ENCODE data around the gene TRIM62.

TRIM62 gene

DNA sequence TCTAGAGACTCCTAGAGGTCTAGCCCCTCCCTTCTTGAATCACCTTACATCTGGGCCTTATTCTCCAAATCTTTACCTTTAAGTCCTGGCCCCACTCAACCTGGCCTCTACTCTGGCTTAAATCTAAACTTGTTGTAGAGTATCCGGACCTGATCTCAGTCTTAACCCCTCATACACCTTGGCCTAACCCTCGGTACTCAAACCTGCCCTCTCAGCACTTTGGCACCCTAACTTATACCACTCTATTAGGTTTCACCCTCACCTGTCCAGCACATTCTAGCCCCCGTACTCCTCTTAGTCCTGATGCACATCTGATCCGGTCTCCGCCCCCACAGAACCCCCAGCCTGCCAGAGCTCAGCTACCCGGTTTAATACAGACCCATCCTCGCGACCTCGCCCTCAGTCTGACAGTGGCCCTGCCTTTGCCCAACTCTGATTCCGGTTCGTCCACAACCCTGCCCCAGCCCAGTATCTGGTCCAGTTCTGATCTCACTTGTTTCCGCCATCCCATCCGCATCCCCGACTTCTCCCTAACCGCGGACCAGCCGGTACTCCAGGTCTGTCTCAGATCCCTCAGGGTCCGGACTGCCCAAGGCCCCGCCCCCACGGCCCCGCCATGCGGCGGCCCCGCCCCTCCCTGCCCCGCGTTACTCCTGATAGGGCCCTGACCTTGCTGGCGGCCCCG lies 1.5 kb downstream of the TRIM62 start:
- no peak for DNase-seq (ENCODE audit: low spot score)

DNA sequence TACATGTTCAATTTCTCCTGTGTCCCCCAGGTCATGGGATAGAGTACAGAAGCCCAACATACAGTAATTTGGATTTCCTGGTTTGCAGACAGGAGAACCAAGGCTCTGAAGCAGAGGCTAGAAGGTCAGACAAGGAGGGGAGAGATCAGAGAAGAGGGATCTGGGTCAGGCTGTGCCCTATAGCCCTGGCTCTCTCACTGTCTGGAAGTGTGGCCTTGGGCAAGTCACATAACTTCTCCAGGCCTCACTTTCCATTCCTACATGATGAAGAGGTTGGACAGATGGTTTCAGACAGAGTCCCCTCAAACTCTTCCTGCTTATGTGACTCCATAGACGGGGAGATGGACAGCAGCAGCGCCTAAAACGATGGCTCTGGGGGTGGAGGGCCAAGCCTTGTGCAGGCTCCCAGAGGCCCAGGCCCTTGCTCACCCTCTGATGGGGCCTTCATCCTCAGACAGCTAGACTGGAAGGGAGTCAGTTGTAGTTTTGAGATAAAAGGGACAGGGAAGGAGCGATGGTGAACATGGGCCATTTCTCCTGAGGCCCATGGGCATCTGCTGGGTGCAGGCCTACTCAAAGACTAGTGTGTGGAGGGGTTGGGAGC lies 2.9 kb downstream of the TRIM62 start:
- DNase-seq (ENCODE audit: low spot score): no peak

DNA sequence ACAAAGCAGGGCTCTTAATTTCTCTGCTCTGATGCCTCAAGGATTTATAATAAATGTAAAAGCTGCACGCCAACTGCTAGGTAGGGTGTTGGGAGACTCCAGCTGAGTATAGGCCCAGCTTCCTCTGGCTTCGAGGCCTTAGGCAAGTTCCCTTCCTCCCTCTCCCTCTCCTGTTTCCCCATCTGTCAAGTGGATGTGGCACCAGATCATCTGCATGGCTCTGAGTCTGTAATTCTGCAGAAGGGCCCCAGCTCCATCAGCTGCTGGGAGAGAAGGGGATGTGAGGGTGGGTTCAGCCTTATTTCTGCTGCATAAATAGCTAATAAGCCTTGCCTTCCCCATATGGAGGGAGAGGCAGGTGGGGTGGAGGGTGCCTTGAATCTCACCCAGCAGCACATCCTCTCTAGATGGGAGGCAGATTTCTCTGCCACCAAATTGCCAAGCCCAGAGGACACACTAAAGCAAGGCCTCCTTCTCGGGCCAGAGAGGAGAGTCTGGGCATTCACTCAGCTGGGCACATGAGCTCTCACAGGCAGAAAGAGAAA lies 3.8 kb downstream of the TRIM62 start:
- DNase-seq (ENCODE audit: low spot score): no peak

DNA sequence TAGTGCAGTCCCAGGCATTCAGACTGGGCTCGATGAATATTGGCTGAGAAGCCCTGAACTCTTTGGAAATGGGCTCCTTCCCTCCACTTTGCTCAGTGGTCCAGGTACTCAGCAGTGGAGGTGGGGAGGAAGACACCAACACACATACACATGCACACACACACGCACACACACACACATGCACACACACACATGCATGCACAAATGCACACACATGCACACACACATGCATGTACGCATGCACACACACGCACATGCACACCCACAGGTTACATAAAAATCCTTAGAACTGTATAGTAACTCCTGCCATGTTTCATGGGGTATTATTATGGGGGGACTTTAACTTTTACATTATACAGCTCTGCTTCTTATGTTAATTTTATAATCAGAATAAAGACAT lies 5.0 kb downstream of the TRIM62 start:
- DNase-seq (ENCODE audit: low spot score): no peak

DNA sequence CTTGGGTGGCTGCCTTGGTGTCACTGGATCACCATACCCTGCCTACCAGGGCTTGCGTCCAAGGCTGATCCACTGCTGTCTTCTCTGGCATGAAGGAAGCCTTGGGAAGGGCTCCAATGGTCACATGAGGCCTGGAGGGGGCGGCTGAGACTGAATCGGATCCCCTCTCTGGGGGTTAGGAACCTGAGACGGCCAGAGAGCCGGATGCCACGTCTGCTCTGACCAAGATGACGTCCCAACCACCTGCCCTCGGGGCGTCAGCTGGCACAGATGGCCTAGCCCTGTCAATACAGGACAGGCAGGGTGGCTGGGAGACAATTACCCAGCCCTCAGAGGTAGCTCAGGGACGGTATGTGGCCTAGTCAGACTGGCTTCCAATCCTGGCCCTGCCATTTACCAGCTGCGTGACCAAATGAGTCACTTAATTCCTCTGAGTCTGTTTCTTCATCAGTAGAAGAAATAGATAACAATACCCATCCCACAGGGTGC lies 5.4 kb downstream of the TRIM62 start:
- no peak for DNase-seq (ENCODE audit: low spot score)

DNA sequence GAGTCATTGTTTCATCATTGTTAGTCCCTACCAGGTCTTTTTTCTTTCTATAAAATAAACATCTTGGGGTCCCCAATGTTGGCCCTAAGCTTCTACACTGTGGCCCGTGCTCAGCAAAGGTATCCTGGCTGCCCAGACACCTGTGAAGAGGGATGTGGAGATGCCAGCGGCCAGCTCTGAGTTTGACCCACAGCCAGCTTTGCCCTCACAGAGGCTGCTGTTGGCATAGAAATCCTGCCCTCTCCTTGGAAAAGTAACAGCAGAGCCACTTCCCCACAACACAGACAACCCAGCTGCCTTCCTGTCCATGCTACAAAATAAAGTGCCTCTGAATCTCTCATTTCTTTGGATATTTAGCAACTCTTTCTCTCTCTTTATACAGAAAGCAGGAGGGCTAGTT lies 6.0 kb downstream of the TRIM62 start:
- no peak for DNase-seq (ENCODE audit: low spot score)

DNA sequence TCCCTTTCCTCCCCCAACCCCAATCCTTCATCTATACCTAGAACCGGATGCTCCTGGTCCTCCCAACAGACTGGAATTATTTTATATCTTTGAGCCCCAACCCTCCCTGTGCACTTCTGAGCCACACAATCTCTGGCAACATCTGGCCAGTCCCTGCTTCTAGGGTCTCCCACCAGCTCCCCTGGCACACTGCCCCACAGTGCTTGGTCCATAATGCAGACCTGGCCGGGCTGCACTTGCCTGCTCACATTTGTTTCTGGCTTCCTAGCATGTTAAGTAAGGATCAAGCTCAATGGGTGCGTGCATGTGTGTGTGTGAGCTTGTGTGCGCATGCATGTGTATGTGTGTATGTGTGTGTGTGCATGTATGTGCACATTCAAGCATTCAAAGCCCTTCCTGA lies 8.8 kb downstream of the TRIM62 start:
- DNase-seq (ENCODE audit: low spot score): no peak

DNA sequence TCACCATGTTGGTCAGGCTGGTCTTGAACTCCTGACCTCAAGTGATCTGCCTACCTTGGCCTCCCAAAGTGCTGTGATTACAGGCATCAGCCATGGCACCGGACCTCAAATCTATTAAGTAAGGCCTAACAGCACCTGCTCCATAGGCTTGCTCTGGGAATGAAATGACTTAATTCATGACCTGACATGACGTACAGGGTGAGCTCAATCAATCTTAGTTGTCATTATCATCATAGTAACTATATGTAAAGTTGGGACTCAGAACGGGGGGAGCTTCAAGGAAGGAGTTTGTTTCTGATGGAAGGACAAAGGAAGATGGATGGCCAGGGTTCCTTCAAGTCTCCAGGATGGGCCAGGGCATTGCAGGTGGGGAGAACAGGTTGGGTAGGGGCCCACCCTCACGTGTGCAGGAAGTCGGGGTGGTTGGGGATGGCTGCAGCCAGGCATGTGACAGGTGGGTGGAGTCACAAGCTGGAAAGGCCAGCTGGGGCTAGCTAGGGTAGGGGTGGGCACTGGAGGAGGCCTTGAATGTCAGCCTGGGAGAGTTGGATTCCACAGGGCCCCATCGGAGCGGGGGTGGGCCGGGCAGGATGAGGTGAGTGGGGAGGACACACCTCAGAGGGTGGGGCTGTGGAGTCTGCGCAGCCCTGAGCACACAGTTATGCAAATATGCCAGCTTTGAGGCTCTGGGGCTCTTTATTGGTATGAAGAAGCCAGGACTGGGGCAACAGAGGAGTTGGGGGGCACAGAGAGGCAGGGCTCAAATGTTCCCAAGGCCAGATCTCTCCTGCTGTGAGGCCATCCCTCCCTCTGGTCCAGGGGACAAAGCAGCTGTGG lies 9.6 kb downstream of the TRIM62 start:
- DNase-seq (ENCODE audit: low spot score): no peak

DNA sequence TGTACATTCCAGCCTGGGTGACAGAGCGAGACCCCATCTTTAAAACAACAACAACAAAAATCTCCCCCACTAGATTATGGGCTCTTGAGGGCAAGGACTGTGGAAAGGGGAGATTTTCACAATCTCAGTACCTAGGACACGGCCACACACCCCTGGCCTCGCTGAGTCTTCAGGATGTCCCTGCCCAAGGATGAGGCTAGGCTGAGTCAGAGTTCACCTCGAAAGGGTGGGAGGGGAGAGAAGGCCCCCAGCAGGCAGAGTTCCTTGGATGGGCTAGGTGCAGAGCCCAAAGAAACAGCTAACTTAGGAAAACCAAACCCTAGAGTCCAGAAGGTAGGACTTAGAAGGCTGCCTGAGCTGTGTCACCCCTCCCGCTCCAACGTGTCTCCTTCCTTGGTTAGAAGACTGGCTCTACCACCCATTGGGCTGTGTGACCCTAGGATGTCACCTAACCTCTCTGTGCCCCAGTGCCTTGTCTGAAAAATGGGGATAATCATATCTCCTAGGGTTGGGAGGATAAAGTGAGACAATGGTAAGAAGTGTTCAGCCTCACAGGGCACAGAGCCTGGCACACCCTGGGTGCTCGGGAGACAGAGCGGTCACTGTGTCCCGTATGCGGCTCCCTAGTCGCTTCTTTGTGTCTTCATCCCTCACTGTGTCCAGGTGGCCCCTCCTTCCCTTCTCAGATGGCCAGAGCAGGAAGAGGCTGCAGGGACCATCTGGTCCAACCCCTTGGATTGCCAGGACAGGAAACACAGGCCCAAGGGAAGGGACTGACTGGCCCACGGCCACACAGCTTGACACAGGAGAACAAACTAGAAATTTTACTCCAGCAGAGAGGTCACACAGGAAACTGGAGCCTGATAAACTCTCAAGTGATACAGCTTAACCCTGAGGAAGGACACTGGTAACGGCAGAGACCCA lies 11.2 kb downstream of the TRIM62 start:
- DNase-seq (ENCODE audit: low spot score): no peak

DNA sequence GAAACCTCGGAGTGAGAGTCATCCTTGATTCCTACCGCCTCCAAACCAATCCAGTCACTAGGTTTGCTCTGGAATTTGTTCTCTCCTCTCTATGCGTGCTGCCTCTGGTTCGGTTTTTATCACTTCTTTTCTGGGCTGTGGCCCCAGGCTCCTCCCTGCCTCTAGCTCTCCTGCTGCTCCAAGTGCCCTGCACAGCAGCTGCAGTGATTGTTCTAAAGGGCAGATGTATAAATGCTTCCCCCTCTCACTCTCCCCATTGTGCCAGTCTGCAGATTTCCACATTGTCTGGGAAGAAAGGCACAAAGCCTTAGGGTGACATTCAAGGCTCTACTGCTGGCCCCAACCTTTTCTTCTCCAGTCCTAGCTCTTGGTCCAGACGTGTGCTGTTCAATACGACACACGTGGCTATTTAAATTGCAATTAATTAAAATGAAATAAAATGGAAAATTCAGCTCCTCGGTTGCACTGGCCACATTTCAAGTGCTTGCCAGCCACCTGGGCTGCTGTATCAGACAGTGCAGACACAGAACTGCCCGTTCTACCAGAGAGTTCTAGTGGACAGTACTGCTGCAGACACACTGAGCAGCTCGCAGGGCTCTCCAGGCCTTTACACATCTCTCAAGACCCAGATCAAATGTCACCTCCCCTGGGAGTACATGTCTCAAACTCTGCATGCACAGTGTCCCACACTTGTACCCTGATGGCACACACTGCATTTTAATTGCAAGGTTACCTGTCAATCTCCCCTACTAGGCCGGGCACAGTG lies 12.4 kb downstream of the TRIM62 start:
- DNase-seq (ENCODE audit: low spot score): no peak

DNA sequence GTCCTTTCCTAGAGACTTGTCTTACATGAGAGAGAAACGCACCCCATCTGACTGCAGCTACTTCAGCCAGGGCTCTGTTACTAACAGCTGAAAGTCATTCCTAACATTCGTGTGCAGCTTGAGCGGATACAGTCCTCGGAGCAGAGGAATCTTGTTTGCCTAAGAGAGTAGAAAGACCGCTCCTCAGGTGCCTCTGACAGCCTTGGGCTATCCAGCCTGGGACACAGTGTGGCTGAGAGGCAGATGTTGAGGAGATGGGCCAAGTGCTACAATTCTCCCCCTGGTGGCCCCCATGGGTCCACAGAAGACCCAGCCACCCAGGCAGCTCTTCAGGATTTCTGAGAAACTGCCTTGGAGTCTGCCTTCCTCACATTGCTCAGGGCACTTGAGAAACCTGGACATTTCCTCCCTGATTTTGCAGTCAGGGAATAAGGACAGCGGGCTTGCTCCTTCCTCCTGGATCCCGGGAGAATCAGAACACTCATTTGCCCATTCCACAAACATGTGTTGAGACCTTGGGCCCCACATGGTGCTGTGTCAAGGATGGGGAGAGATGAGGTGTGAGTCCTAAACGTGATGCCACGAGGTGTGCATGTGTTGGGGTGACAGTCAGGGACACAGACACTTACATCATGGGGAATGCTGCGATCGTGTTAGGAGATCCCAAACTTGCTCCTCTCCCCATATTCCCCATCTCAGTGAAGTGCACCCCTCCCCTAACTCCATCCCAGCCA lies 13.1 kb downstream of the TRIM62 start:
- no peak for DNase-seq (ENCODE audit: low spot score)

DNA sequence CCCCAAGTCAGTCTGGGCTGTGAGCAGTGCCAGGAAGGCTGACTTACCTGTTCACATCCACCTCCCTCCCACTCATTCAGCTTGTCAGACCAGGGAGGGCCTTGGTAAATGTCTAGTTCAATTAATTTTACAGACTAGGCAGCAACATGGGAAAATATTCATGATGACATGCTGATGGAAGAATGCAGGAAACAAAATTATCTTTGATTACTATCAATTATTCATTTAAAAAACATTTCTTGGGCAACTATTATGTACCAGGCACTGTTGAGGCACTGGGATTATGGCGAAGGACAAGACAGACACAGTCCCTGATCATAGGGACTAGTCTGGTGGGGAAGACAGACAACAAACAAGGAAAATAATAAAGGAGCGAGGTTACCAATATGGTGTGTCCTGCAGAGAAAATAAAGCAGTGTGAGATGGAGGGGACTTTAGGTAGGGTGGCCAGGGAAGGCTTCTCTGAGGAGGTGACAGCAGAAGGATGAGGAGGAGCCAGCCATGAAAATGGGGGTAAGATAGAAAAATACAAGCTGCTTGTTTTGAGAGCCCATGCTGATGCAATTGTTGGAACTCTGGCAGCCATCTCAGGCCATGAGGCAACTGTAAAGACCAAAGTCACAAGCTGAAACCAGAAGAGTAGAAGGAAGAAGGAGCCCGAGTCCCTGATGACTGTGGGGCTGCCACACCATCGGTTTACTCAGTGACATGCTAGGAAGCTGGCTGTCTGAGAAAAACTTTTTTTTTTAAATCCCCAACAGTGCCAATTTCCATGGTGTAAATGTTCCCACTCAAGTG lies 14.0 kb downstream of the TRIM62 start:
- no peak for DNase-seq (ENCODE audit: low spot score)

DNA sequence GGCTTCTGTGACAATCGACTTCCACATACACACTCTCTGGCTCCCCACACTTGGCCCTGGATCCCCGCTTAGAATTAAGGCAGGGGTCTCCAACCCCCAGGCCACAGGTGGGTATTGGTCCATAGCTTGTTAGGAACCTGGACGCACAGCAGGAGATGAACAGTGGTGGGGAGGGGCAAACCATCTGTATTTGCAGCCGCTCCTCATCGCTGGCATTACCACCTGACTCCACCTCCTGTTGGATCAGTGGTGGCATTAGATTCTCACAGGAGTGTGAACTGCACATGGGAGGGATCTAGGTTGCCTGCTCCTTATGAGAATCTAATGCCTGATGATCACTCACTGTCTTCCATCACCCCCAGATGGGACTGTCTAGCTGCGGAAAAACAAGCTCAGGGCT lies 16.0 kb downstream of the TRIM62 start:
- DNase-seq (ENCODE audit: low spot score): no peak

DNA sequence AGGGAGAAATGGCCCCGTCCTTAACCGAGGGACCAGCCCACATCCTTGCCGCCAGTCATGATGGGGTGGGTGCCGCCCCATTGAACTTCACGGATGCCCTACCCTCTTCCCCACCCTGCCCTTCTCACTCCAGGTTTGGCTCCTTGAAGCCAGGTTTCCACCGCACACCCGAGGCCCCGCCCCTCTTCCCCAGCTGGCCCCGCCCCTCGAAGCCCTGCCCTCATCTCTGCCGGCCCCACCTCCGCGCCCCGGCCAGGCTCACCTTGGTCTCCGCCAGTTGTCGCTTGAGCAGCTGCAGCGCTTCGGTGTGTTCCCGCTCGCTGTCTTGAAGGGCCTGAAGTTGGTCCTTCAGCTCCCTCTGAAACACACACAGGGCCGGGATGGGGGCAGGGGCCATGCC lies 16.6 kb downstream of the TRIM62 start:
- DNase-seq (ENCODE audit: low spot score): no peak

DNA sequence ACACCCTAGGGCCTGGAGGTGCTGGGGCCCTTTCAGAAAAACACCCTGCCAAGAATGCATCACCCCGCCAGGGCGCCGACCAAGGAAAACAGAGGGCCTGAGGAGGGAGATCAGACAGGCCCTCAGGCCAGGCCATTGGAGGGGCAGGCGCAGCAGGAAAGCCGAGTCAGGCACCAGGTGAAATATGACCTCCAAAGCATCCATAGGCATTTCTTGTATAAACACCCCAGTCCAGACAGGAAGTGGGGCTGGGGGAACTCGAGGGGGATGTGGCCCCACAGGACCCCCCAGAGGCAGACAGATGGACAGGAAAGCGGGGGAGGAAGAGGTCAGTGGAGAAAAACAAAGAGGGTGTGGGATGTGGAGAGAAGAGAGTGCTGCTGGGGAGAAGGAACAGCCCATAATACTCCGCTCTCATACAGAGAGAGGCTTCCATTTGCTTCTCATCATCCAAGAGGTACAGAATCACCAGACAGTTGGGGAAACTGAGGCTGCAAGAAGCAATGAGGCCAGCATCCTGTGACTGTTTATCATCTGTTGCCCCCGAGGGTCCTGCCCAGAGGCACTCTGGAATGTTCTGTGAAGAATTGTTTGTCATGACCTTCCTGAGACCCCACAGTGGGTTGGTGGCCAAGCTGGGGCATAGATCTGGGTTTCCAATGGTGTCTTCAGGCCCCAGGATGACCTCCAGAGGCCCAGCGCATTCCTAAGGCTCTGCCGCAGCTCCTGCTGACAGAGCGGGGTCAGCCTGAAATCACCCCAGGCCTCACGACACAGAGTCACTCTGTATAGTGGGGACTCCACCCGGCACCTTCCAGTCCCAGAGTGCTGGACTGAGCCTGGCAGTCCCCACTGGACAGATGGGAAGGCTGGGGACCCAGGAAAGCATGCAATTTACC lies 18.0 kb downstream of the TRIM62 start:
- no peak for DNase-seq (ENCODE audit: low spot score)

DNA sequence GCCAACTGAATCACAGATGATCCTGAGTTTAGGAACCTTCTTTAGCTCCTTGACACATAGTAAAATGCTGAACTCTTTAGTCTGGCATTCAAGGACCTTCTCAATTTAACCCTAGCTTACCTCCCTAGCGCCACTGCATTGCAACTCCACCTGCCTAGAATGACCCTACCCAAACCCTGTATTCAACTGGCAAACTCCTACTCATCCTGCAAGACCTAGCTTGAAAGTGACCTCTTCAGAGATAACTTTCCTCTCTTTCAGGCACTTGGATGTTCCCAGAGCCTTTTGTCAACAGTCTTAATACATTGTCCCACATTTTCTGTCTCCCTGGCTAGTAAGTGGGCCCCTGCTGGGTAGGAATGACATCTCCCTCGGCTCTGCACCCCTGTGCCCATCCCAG lies 19.7 kb downstream of the TRIM62 start:
- DNase-seq (ENCODE audit: low spot score): no peak

DNA sequence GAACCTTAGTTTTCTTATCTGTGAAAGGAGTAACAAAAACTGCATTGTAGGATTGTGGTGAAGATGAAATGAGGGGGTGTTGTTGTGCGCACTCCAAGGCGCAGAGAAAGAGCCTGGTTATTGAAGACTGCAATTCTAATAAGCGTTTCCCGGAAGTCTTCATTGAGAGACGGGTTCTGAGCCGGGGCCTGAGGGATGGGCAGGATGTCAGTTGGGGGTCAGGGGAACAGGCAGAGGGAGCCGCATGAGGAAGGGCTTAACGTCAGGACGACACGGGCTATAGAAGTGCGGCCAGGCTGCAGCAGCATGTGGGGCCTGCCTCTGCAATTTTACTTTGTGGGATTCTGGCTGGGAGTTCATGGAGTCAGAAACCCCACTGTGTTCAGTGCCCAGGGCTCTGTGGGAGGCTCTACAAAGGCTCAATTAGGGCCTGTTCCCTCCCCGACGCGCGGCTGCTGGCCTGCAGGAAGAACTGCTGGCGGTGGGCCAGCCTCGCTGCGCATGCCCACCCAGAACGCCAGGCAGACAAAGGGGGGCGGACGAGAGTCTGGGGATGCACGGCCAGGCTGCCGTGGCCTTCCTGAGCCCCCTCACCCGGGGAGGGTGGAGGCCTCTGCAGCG lies 20.7 kb downstream of the TRIM62 start:
- DNase-seq (ENCODE audit: low spot score): no peak

DNA sequence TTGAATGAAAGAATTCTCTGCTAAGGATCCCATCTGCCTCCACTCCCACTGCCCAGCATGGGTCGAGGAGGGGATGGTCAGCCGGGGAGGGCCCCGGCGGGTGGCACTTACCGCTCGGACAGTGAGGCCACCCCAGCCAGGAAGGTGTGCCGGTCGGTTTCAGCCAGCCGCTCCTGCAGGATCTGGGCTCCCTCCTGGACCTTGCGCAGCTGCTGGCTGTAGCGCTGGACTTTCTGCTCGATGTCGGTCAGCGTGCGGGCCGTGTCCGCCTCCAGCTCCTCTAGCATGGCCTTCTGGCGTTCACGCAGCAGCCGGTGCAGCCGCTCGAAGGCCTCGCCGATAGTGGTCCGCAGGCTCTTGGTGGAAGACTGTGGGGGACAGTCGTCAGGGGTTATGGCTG lies 22.3 kb downstream of the TRIM62 start:
- no peak for DNase-seq (ENCODE audit: low spot score)
